ENCODE results near the gene MCM5.

The MCM5 gene

DNA sequence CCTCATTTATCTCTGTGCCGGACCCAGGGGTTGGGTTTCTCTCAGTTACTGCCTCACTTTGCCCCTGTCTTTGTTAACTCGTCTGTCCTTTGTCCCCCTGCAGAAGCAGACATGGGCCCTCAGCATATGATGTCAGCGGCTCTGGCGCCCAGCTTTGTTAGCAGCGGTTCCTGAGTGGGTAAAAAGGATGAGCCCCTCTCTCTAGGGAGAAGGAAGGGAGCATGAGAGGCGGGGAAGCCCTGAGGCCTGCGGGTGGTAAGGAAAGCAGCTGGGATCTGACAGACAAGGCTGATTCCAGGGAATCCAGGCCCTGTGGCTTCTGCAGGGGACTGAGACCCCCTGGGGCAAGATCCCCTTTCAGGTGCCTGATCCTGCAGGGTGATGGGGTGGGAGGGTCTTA lies 51.7 kb downstream of the MCM5 start:
- TF ChIP-seq, protein P1, sequence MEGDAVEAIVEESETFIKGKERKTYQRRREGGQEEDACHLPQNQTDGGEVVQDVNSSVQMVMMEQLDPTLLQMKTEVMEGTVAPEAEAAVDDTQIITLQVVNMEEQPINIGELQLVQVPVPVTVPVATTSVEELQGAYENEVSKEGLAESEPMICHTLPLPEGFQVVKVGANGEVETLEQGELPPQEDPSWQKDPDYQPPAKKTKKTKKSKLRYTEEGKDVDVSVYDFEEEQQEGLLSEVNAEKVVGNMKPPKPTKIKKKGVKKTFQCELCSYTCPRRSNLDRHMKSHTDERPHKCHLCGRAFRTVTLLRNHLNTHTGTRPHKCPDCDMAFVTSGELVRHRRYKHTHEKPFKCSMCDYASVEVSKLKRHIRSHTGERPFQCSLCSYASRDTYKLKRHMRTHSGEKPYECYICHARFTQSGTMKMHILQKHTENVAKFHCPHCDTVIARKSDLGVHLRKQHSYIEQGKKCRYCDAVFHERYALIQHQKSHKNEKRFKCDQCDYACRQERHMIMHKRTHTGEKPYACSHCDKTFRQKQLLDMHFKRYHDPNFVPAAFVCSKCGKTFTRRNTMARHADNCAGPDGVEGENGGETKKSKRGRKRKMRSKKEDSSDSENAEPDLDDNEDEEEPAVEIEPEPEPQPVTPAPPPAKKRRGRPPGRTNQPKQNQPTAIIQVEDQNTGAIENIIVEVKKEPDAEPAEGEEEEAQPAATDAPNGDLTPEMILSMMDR (IDR thresholded peaks at IDR 0.05; ENCODE audit: unreplicated experiment in 3 of 3), result no peak
- Mint-ChIP-seq H3K4me3 (no peak overlapping the region), H3K27ac (no peak overlapping the region), H3K9me3 (no peaks in the 10 kb centered on the region), H3K27me3 (ENCODE audit: low read depth) (peaks cover 9% of the 10 kb centered on the region), H3K4me1 (peaks cover 6% of the 10 kb centered on the region), H3K36me3 (ENCODE audit: low read depth) (no peaks in the 10 kb centered on the region)

DNA sequence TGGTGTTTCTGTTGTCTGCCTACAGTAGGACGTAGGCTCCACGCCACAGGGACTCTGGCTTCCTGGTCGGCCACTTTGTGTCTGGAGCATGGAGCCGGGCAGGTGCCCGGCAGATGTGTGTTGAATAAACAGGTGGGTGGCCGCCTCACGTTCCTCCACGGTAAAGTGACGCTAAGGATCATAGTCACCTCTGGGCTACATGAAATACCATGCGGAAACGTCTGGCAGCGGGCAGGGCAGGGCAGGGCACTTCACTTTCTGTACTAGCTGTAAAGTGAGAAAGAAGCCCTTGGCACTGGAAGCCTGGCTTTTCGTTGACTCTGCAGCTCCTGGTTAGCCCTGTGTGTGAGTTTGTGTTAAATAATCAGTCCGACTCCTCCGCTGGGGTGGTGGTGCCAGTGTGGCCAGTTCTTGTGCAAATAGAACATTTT lies 52.4 kb downstream of the MCM5 start:
- TF ChIP-seq, protein P1 (IDR thresholded peaks at IDR 0.05; ENCODE audit: unreplicated experiment in 3 of 3), result no peak

DNA sequence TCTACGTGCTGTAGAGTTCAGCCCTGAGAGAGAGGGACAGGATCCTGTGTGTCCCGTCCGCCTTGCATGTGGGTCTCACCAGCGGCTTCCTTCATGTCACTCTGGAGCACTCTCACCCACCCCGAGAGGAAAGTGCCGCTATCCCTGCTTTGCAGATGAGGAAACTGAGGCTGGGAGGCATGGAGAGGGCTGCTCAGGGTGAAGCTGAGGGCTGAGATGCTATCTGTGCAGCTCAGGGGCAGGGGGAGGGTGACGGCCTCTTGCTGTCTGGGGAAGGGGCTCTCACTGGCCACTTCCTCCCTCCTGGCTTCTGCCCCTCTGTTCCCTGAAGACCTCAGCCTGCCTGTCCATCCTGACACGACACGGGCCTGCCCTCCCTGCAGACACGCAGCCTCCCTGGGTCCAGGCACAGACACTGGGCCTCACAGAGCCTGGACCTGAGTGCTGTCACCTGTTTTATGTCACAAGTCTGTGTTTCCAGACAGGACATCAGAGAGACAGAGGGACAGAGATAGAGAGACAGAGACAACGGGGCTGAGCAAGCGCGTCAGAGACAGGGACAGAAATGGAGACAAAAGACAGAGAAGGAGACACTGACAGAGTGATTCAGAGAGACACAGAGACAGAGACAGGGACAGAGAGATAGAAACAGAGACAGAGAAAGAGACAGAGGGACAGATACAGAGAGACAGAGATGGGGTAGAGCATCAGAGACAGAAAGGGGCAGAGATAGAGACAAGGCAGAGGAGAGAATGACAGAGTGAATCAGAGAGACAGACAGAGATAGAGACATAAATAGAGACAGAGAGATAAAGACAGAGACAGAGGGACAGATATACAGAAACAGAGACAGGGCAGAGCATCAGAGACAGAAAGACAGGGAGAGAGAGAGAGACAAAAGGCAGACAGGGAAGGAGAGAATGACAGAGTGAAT lies 53.1 kb downstream of the MCM5 start:
- H3K4me1 Mint-ChIP-seq, result peaks cover 5% of the 10 kb centered on the region
- no peak overlapping the region for H3K27ac Mint-ChIP-seq
- TF ChIP-seq, protein P1 (IDR thresholded peaks at IDR 0.05; ENCODE audit: unreplicated experiment in 3 of 3), result no peak
- H3K36me3 Mint-ChIP-seq (ENCODE audit: low read depth), result no peaks in the 10 kb centered on the region
- no peak overlapping the region for H3K4me3 Mint-ChIP-seq
- H3K27me3 Mint-ChIP-seq (ENCODE audit: low read depth), result peaks cover 9% of the 10 kb centered on the region
- no peaks in the 10 kb centered on the region for H3K9me3 Mint-ChIP-seq

More for the DNA sequence above, 52.4 kb downstream of the MCM5 start:
- H3K27me3 Mint-ChIP-seq (ENCODE audit: low read depth), result peaks cover 9% of the 10 kb centered on the region
- H3K4me3 Mint-ChIP-seq, result no peak overlapping the region
- no peaks in the 10 kb centered on the region for H3K36me3 Mint-ChIP-seq (ENCODE audit: low read depth)
- H3K27ac Mint-ChIP-seq, result no peak overlapping the region
- H3K4me1 Mint-ChIP-seq, result peaks cover 6% of the 10 kb centered on the region
- no peaks in the 10 kb centered on the region for H3K9me3 Mint-ChIP-seq

DNA sequence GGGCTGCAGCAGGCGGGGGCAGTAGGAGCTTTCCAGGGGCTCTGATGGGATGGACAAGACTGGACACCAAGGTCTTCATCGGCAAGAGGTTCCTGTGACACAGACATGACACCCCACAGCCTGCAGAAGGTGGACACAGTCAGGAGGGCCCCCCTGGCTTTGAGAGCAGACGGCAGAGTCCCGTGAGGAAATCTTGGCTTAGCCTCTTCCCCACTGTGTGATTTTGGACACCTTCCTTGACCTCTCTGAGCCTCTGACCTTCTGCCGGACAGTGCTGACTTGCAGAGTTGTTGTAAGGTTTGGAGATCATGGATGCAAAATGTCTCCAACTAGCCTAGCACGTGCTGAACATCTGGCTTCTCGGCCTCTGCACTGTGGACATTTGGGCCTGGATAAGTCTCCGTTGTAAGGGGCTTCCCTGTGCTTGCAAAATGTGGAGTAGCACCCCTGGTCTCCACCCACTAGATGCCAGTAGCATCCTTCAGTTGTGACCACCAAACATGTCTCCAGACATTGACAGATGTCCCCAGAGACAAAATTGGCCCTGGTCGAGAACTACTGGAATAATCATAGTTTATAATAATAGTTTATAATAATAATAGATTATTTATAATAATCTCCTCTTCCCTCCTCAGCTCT lies 54.6 kb downstream of the MCM5 start:
- no peaks in the 10 kb centered on the region for H3K9me3 Mint-ChIP-seq
- H3K4me1 Mint-ChIP-seq, result no peaks in the 10 kb centered on the region
- H3K4me3 Mint-ChIP-seq, result no peak overlapping the region
- H3K27me3 Mint-ChIP-seq (ENCODE audit: low read depth), result peaks cover 9% of the 10 kb centered on the region
- no peak overlapping the region for H3K27ac Mint-ChIP-seq
- H3K36me3 Mint-ChIP-seq (ENCODE audit: low read depth), result no peaks in the 10 kb centered on the region
- TF ChIP-seq, protein P1 (IDR thresholded peaks at IDR 0.05; ENCODE audit: unreplicated experiment in 3 of 3), result no peak

DNA sequence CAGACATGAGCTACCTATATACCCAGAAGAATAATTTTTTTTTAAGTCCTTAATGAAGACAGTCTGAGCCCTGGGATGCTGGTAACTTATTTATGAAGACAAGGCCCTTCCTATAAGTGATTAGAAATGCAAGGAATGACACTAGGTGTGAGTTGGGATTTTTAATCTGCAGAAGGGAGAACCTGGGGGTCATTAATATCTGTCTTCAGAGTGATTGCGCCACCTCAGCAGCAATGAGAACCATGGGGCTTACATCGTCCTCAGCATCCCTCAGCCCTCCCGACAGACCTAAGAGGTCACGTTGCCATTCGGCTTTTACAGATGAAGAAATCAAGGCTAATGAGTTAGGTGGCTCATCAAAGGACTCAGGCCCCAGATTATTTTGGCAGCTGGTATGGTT lies 55.6 kb downstream of the MCM5 start:
- H3K36me3 Mint-ChIP-seq (ENCODE audit: low read depth), result no peaks in the 10 kb centered on the region
- TF ChIP-seq, protein P1 (IDR thresholded peaks at IDR 0.05; ENCODE audit: unreplicated experiment in 3 of 3), result no peak
- H3K4me3 Mint-ChIP-seq, result no peak overlapping the region
- H3K27me3 Mint-ChIP-seq (ENCODE audit: low read depth), result peaks cover 10% of the 10 kb centered on the region
- H3K4me1 Mint-ChIP-seq, result no peaks in the 10 kb centered on the region
- no peak overlapping the region for H3K27ac Mint-ChIP-seq
- H3K9me3 Mint-ChIP-seq, result no peaks in the 10 kb centered on the region

Measured in nephron (organoid).